Activated CD8-positive, alpha-beta memory T cell treated with anti-CD3 and anti-CD28 coated beads, Interleukin-2, amount 50 U/mL, for 24 hours (primary cell): ENCODE measurements around the gene ZBTB40.

ENCODE experiments used
- DNase-seq: peaks from one replicate; pipeline ENCODE4 v3.0.0-alpha.2; 2020; ENCODE audit errors: extremely low read depth

The ZBTB40 gene

GRCh38 chr1:22471610-22472009, 20.0 kb downstream of the ZBTB40 start:
- no peak for DNase-seq

DNA sequence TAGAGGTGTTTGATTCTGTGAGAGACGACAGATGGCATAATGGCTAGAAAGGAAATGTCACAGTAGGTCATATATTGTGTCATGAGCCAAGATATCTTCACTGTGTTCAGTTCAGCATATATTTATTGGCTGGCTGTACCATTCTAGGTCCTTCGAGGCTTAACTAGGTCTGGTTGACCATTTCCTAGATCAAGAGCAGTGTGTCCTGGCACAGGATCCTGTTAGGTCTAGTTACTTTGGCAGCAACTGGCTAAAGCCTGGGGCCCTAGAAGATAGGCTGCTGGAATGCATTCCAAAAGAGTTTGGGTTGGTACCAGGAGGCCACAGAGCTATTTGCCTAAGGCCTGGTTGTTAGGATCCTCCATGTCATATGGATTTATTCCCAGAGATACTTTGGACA, 20.9 kb downstream of the ZBTB40 start:
- no peak for DNase-seq

- DNase-seq = no peak
Measured at GRCh38 chr1:22473952-22474351, 22.3 kb downstream of the ZBTB40 start.

GRCh38 chr1:22476566-22476965, 24.9 kb downstream of the ZBTB40 start:
- no peak for DNase-seq

GRCh38 chr1:22483121-22483520, 31.5 kb downstream of the ZBTB40 start:
- no peak for DNase-seq

GRCh38 chr1:22484706-22485345, 33.2 kb downstream of the ZBTB40 start:
- DNase-seq = no peak

- DNase-seq = no peak
Measured at GRCh38 chr1:22485431-22485830, 33.8 kb downstream of the ZBTB40 start.

DNA sequence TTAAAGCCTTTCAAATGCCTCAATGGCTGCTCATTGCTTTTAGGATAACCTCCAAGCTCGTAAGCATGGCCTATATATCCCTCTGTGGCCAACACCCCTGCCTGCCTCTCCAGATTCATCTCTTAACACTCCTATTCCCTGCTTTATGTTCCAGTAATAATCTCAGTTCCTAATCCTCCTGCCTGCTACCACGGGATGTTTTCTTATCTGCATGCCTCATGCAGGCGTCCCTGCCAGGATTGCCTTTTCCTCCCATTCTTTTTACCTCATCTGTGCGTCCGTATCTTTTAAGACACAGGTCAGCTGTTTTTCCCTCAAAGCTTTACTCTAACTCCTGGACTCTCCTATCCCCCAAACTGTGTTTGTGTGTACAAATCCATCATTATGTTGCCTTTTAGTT, 36.1 kb downstream of the ZBTB40 start:
- DNase-seq = no peak

GRCh38 chr1:22488319-22488718, 36.7 kb downstream of the ZBTB40 start:
- no peak for DNase-seq

DNA sequence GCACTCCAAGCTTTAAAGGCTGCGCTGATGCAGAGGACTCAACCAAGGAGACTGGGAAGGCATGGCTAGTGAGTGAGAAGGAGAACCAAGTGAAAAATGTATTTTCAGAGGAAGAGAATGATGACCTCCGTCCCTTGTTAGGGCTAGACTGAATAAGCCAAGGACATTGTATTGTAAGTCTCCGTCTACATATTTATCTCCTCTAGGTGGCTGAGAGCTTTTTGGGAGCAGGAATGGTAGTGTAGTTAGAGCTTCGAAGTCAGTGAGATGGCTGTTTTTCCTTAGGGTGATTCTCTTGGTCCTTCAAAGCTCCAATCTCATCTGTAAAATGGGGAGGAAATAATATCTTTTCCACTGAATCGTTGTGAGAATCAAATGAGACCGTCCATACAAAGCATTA, 37.6 kb downstream of the ZBTB40 start:
- DNase-seq = no peak

- DNase-seq = no peak
Measured at GRCh38 chr1:22489823-22490222, 38.2 kb downstream of the ZBTB40 start.

DNA sequence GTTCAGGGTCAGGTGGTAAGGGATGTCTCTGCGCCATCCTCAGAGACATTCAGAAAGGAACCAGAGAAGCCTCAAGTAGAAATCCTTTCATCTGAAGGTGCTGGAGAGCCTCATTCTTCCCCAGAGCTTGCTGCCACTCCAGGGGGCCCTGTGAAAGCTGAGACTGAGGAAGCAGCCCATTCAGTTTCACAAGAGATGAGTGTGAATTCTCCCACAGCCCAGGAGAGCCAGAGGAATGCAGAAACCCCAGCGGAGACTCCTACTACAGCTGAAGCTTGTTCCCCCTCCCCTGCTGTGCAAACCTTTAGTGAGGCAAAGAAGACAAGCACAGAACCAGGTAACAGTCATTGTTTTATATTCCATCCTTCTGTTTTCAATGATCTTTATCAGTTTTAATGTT, 38.7 kb downstream of the ZBTB40 start:
- DNase-seq = no peak

GRCh38 chr1:22491995-22492715, 40.5 kb downstream of the ZBTB40 start:
- no peak for DNase-seq

DNA sequence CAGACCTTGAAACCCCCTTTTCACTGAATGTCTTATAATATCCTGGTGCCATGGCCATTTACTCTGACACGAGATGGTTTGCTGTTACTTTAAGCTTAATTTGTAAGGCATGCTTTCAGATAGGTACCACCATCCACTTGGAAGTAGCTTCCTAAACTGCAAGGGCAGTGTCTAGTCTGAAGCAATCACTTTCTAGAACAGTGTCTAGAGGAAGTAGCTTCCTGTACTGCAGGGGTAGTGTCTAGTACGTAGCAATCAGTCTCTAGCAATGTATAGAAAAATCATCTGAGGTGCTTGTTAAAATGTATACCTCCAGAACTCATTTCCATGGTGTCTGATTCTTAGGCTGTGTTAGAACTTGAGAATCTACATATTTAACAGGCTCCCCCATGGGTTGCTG, 42.5 kb downstream of the ZBTB40 start:
- DNase-seq = no peak

DNA sequence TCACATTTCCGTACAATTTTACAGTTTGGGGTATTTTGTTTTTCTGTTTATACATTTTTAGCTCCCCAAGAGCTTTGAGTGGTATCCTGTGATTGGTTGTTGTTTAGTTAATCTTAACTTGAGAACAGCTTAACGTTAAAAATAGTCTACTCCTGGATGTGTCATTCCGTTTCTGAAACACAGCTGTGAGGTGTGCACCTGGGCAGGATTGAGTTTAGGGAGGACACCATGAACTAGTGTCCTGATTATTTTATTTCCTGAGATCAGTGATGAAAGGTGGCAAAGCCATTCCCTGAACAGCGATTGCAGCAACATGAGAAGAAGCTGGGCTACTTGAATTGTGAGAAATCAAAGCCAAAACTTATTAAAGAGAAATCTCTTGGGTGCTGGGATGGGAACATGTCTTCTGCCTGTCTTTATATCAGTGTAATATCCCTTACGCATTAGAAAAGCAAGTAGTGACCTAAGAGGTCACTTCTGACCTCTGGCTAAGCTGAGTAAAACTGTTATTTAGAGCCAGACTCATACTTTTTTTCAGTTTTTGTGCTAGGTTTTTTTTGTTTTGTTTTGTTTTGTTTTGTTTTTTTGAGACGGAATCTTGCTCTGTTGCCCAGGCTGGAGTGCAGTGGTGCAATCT, 43.4 kb downstream of the ZBTB40 start:
- no peak for DNase-seq

DNA sequence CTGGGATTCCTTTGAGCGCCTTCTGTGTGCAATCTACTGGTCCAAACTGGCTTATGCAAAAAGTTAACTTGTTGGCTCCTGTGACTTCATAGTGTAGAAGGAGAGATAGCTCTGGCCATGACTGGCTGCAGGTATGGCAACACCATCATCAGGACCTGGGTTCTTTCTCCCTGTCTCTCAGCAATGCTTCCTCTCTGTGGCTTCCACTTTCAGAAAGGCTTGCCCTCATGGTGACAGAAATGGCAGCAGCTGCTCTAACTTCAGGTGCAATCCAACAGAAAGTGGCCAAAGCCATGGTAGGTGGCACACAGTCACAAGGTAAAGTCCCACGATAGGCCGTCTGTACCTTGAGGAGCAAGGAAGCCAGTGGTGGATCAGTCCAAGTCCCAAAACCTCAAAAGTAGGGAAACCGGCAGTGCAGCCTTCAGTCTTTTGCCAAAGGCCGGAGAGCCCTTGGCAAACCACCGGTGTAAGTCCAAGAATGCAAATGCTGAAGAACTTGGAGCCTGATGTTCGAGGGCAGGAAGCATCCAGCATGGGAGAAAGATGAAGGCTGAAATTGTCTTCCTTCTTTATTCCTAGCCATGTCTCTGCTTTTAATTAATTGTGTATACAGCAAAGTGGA, 45.0 kb downstream of the ZBTB40 start:
- no peak for DNase-seq

DNA sequence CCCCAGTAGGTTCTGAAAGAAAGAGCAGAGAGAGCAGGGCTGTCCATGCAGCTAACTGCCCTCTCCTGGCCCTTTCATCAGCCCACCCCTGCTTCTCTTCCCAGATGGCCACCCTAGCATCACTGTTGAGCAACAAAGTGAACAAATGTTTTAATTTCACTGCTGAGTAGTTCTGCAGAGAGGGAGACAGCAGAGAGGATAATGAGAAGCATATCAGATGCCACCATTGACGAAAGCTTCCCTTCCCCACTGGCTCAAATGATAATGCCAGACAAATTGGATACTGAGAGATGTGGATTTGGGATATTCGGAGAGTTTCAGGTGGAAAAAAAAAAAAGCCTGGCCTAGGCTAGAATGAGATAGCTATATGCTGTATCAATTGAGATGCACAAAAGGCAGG, 46.8 kb downstream of the ZBTB40 start:
- no peak for DNase-seq

DNA sequence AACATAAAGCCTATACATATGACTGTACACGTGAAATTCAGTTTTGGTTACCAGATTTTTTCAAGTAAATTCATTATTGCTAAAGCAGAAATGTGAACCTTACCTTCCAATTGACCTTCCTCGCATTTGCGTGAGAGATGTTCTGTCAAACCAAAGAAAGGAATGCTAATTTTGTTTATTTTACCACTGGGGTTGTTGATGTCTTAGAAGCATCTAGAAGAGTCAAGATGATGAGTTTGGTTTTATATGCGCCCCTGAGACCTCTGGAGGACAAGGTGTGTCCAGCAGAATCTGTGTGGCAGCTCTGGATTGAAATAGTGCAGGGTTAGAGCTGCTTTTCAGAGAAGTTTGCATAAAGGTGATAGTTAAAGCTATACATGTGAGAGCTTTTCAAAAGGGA, 48.4 kb downstream of the ZBTB40 start:
- no peak for DNase-seq

GRCh38 chr1:22500471-22500870, 48.8 kb downstream of the ZBTB40 start:
- no peak for DNase-seq

- no peak for DNase-seq
Measured at GRCh38 chr1:22502202-22502601, 50.6 kb downstream of the ZBTB40 start.

DNA sequence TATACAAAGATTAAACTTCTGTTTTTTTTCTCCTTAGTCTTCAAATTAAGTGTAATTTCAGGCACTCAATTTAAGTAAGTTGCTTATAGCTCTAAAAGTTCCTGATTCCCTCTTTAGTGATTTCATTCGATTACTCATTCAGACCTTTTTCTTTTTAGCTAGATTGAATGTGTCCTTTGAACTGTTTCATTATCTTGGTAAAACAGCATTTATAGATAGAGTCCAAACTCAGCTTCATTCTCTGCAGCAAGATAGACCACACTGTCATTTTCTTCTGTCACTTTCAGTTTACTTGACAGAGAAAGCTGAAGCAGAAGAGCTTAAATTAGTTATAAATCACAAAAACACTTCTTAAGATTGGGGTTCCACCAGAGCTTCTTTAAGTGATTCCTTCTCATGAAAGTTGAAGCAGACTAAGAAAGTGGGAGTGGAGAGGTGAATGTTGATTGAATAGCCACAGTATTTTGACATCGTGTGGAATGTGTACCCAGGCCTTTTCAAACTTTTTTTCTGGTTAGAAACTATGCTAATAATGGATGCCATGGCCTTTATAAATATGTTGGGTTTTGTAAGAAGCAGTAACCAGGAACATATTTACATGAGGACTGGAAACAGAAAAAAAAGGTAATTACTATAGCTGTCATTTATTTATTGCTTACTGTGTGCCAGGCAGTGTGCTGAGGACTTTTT, 52.2 kb downstream of the ZBTB40 start:
- no peak for DNase-seq

DNA sequence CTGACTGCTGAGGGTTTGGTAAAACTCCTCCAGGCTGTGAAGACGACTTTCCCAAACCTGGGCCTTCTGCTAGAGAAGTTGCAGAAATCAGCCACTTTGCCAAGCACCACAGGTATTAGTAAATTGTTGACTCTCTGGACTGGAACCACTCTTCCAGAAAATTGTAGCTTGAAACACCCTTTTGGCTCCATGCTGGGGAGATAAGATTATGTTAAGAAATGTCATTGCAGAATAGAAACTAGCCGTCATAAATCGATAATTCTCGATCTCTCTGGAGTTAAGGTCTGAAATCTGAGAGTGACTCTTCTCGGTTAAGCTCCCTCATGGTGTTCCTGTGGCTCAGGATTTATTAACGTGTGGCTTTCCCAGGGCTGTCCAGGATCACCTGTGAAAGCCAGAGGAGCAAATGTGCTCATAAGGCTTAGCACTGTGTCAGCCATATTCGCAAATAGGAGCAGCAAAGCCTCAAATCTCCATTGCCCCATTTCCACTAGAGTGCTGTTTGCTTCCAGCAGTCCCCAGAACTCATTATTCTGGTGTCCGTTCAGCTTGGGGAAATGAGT, 54.6 kb downstream of the ZBTB40 start:
- DNase-seq = no peak
